GM21528 (cell line): ENCODE data around the gene ANKRD6.

Source experiments
- ATAC-seq: cut with Tn5 transposase; IDR thresholded peaks from one replicate; pipeline ENCODE4 v1.9.1; 2021; ENCODE audit warnings: mild to moderate bottlenecking, moderate library complexity; ENCODE audit not compliant: unreplicated experiment, low FRiP score

Gene ANKRD6

GRCh38 chr6:89412071-89413005 is 20.6 kb upstream of the ANKRD6 start, which contains the start of gene RRAGD:
Gene RRAGD (minus strand): TSS chr6:89412273. CDS start chr6:89411993, 280 bp downstream.
- ATAC-seq, result peak; percentile 79

GRCh38 chr6:89413006-89413400 is 19.9 kb upstream of the ANKRD6 start:
- ATAC-seq, result no peak

- no peak for ATAC-seq
Observed at GRCh38 chr6:89414215-89414614, 18.7 kb upstream of the ANKRD6 start.

GRCh38 chr6:89415185-89415584 is 17.8 kb upstream of the ANKRD6 start:
- ATAC-seq, result no peak

GRCh38 chr6:89416796-89417195 is 16.2 kb upstream of the ANKRD6 start:
- ATAC-seq, result no peak

GRCh38 chr6:89430201-89430962 is 2.6 kb upstream of the ANKRD6 start:
- ATAC-seq, result no peak

- ATAC-seq, result peak; percentile 43
Observed at GRCh38 chr6:89433252-89434149, 549 bp downstream of the ANKRD6 start.

- no peak for ATAC-seq
Observed at GRCh38 chr6:89434150-89434499, 1.2 kb downstream of the ANKRD6 start.

GRCh38 chr6:89434954-89435353 is 2.0 kb downstream of the ANKRD6 start:
- ATAC-seq, result no peak

- no peak for ATAC-seq
Observed at GRCh38 chr6:89436226-89436625, 3.3 kb downstream of the ANKRD6 start.

- no peak for ATAC-seq
Observed at GRCh38 chr6:89438248-89438647, 5.3 kb downstream of the ANKRD6 start.

- ATAC-seq, result no peak
Observed at GRCh38 chr6:89439014-89439413, 6.1 kb downstream of the ANKRD6 start.

GRCh38 chr6:89440200-89440599 is 7.2 kb downstream of the ANKRD6 start:
- ATAC-seq, result no peak

GRCh38 chr6:89443658-89444057 is 10.7 kb downstream of the ANKRD6 start:
- ATAC-seq, result no peak

GRCh38 chr6:89449193-89449592 is 16.2 kb downstream of the ANKRD6 start:
- no peak for ATAC-seq

- ATAC-seq, result no peak
Observed at GRCh38 chr6:89452281-89452680, 19.3 kb downstream of the ANKRD6 start.

- ATAC-seq, result no peak
Observed at GRCh38 chr6:89454300-89454699, 21.3 kb downstream of the ANKRD6 start.

GRCh38 chr6:89458704-89459103 is 25.8 kb downstream of the ANKRD6 start:
- ATAC-seq, result no peak

GRCh38 chr6:89459501-89459900 is 26.5 kb downstream of the ANKRD6 start:
- no peak for ATAC-seq

- no peak for ATAC-seq
Observed at GRCh38 chr6:89460713-89461112, 27.8 kb downstream of the ANKRD6 start.

GRCh38 chr6:89462503-89462902 is 29.6 kb downstream of the ANKRD6 start:
- ATAC-seq, result no peak
